ENCODE results near the gene PDPK1.

PDPK1 gene

DNA sequence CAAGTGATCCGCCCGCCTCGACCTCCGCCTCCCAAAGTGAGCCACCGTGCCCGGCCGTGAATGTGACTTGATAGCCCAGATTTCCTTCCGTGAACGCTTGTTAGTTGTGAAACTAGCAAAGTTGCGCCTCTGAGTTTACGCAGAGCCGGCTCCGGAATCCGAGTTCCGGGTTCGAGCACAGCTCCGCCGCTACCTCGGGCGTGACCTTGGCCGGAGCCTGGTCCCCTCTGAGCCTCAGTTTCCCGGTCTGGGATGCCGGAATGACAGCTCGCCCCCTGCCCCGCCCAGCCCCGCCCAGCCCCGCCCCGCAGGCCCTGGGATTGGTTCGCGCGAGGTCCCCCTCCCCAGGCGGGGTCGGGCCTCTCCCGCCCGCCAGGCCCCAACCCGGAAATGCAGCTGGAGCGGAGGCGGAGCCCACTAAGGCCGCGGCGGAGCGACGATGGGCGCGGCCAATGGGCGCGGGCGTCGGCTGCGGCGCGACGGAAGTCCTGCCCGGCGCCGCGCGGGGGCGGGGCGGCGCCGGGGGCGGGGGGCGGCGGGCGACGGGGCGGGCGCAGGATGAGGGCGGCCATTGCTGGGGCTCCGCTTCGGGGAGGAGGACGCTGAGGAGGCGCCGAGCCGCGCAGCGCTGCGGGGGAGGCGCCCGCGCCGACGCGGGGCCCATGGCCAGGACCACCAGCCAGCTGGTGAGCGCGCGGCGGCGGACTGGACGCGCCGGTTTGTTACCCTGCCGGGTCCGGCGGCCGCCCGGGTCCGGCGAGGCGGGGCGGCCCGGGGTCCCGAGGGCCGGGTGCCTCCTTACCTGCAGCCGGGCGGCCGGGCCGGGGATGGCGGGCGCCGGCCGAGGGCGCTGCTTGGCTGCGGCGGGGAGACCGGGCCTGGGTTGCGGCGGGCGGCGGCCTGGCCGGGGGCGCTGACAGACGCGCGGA is at the start of gene PDPK1:
PDPK1 (plus strand) TSS at position 571 of the 929 bp plus-strand sequence; CDS start at position 663, 92 bp downstream.
- DNase-seq (ENCODE audit: low spot score), result peak; percentile 95

DNA sequence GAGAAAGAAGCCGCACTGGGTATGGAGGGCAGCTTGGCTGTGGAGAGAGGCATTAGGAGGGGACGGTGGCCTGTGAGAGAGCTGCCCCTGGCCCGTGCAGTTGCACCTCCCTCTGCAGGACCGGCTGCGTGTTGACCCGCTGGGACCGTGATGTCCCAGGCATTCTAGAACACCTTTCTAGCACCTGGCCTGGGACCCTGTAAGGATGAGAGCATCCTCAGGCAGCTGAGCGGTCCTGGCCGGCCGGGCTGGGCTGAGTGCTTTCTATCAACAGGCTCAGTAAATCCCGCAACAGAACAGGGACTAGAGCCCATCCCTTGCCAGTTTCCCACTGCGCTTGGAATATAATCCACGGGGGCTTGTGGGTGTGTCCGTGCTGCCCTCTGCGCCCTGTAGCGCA is 48.2 kb upstream of the PDPK1 start:
- no peak for DNase-seq (ENCODE audit: low spot score)

DNA sequence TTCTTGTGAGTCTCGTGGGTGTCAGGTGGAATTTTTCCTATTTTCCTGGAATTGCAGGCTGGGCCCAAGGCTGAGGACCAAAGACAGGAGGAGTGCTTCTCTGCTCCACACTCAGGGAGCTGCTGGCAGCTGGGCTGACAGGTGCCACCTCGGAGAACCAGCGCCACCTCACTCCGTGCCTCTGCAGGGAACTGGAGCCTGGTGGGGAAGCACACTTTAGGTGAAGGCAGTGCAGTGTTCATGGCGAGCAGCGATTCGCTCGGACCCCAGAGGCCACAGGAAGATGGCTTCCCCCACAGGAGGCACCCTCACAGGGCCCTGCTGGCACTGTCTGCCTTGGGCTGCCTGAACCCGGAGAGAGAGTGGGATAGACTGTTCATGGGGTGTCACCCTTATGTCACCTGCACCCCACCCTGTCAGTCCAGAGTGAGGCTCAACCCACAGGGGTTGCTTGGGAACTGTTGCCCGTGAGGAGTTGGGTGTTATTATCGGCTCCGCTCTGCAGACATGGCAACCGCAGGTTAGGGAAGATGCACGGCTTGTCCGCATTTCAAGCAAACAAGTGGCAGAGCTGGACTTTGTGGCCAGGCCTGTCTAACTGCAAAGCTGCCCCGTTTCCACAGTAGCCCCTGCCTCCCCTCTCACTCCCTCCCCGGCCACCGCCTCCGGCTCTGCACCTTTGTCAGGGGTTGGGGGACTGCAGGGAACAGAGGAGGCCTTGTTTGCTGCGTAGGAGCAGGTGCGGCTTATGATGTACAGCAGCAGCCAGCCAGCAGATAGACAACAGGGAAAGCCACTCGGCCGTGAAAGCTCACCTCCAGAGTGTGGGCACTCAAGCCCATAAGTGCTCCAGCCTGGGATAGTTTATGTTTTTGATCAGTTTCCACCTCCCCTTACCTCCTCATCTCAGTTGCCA is 47.4 kb upstream of the PDPK1 start:
- DNase-seq (ENCODE audit: low spot score), result no peak

GRCh38 chr16:2492292-2492691 is 45.5 kb upstream of the PDPK1 start:
- no peak for DNase-seq (ENCODE audit: low spot score)

- DNase-seq (ENCODE audit: low spot score), result no peak
Observed at GRCh38 chr16:2493605-2494004, 44.2 kb upstream of the PDPK1 start.

GRCh38 chr16:2494616-2495015 is 43.2 kb upstream of the PDPK1 start:
- DNase-seq (ENCODE audit: low spot score), result no peak

GRCh38 chr16:2495041-2495440 is 42.8 kb upstream of the PDPK1 start:
- no peak for DNase-seq (ENCODE audit: low spot score)

- DNase-seq (ENCODE audit: low spot score), result no peak
Observed at GRCh38 chr16:2496223-2497115, 41.4 kb upstream of the PDPK1 start.

- DNase-seq (ENCODE audit: low spot score), result no peak
Observed at GRCh38 chr16:2497116-2497630, 40.6 kb upstream of the PDPK1 start.

- no peak for DNase-seq (ENCODE audit: low spot score)
Observed at GRCh38 chr16:2497695-2498484, 39.9 kb upstream of the PDPK1 start.

- no peak for DNase-seq (ENCODE audit: low spot score)
Observed at GRCh38 chr16:2498531-2499253, 39.1 kb upstream of the PDPK1 start.

DNA sequence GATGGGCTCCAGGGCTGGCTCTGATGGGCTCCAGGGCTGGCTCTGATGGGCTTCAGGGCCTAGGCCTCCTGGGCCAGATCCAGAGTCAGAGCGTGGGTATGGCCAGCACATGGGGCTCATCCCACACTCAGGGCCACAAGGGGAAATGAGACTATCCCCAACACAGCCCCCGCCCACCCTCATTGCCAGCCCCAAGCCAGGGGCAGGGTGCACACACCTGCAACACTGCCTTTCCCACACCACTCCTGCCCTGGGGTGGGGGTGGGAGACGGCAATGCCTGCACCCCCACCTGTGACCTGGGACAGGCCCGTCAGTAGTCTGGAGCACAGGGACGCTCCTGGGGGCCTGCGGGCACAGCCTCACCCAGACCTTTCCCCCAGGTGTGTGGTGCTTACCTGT is 38.4 kb upstream of the PDPK1 start:
- no peak for DNase-seq (ENCODE audit: low spot score)

DNA sequence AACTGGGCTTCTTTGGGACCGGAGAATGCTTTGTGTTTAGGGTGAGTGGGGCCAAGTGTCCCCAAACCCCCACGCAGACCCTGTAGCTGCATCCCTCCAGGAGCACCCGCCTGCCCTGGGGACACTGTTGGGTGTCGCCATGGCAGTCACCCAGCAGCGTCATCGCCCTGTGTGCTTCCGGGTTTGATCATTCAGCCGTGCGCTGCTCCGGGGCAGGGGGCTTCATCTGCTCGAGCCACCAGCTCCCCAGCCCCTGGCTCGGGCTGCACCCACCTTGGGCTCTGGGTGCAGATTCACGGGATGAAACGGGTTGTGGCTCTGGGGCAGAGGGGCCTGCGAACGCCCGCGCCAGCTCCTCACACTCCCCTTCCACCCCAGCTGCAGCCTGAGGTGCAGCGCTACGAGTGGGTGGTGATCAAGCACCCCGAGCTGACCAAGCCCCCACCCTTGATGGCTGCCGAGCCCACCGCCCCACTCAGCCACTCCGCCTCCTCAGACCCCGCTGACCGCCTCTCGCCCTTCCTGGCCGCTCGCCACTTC is 37.9 kb upstream of the PDPK1 start:
- no peak for DNase-seq (ENCODE audit: low spot score)

DNA sequence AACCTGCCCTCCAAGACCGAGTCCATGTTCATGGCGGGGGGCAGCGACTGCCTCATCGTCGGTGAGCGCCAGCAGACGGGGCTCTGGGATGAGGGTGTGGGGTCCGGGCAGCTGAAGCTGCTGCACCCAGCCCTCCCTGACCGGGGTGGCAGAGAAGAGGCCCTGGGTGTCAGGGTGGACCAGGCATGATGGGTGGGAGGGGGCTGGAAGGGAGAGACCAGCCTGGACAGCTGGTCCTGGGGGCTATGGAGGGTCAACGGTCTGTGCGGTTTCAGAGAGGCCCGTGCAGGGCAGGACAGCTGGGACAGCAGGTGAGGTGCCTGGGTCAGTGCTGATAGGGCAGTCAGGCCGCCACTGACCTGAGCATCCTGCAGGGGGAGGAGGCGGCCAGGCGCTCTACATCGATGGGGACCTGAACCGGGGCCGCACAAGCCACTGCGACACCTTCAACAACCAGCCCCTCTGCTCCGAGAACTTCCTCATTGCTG is 37.3 kb upstream of the PDPK1 start:
- no peak for DNase-seq (ENCODE audit: low spot score)

DNA sequence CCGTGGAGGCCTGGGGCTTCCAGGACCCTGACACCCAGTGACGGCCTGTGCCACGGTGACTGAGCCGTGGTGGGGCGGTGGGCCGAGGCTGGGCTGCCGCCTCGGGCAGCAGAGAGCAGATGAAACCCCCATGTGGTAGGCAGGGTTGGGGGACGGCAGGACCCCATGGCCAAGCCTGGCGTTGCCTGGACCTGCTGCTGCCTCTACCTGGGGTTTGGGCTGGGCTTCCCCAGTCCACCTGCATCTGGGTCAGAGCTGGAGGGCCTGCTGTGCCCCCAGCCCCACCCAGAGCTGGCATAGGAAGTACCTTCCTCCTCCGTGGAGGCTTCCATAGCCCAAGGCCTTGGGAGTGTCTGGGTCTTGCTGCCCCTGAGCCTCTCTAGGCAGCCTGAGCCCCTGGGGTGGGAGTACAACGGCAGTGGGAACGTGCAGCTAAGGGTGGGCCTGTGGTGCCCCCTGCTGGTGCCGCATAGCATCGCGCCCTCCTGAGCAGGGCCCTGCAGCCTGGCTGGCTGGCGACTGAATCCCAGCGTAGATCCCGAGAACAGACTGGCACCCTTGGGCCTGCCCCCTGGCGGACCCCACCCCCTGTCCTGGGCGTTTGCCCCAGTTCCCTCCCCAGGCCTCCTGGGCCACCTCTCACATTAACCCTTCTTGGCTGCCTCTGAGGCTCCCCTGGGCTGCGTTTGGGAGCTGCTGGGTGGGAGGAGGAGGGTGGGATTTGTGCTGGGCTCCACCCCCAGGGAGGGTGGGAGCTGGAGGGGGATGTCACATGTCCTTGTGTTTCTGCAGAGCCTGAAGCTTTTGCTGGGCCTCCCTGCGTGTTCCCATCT is 36.7 kb upstream of the PDPK1 start:
- DNase-seq (ENCODE audit: low spot score), result peak; percentile 46

GRCh38 chr16:2501946-2502895 is 35.6 kb upstream of the PDPK1 start:
- DNase-seq (ENCODE audit: low spot score), result no peak

DNA sequence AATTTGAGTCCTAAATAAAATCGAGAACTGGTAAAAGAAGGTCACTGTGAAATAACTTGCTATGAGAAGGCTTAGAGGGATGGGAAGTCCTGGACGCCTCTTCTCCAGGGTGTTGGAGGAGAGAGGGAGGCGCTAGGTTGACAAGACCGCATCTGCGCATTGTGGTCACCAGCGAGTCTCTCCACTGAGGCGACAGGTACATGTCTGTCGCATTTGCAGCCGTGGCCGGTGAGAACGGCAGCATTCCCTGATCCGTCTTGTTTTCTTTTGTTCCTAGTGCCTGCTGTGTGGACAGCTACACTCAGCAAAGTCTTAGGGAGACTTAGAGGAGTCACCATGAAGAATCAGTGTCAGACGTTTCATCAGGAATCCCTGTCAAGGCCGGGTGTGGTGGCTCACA is 32.1 kb upstream of the PDPK1 start:
- DNase-seq (ENCODE audit: low spot score), result no peak
